D721Med (cell line): ENCODE measurements around the gene DGKI.

Source experiments
- DNase-seq: peaks from one replicate; pipeline ENCODE4 v3.0.0; 2011; ENCODE audit warnings: low spot score; ENCODE audit not compliant: insufficient read length
- FAIRE-seq: peaks from 2 replicates; lab custom pipeline; 2011; peaks lifted over from hg19 to GRCh38; lab: Jason Lieb, UNC
- CTCF ChIP-seq: IDR thresholded peaks from 2 replicates; pipeline ENCODE4 v1.5.1; 2012; ENCODE audit warnings: mild to moderate bottlenecking, control low read depth; ENCODE audit not compliant: insufficient read depth; ENCODE audit errors: missing control alignments

The DGKI gene

DNA sequence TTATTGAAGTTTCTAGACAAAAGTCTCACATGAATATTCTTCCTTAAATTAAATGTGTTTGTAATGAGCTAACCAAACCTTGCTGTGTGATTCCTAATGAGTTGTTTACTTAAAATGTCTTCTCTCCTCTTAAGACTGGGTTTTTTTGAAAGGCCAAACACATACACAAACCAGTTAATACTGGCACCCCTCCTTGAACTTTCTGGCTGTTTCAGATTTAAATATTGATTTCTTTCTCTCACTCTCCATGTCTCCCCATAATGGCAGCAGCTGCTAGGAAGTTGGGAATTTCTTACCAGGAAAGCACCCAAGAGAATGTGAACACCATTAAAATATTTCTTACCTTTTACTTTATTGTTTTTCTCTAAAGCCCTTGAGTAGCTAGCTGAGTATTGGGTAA is 491.8 kb downstream of the DGKI start:
- FAIRE-seq, result no peak
- no peak for TF ChIP-seq CTCF
- no peak for DNase-seq

DNA sequence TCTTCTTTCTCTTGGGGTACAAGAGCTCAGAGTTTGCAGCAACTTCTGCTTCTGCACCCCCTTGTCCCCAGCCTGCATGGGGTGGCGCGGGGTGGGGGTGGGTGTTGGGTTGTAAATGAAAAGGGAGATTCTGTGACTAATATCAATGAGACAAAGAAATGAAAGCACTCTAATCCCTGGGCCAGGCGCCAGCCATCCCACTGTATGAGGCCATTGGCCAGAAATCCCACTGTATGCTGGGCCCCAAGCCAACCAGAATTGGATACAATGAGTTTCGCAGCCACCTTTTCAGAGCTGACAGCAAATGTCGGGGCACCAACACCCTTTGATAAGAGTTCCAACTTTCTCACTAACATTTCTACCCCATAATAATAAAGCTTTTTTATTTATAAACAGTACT is 492.4 kb downstream of the DGKI start:
- no peak for TF ChIP-seq CTCF
- DNase-seq (no peak), FAIRE-seq (no peak)

DNA sequence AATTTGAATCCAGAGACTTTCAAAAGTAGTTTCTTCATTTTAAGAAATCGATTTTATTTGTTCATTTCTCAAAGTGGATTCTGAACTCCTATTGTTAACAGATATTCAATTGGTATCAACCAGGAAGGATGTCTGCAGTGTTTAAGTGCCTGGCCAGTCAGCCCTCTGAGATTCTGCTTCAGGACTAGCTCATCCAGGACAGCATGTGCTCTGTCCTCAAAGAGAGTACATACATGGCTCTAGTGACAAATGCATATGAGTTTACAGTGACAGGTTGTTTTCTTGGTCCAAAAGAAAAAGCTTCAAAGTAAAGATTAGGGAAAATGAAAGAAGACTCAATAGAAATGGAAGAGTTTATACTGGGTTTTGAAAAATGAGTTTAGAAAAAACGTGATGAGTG is 494.8 kb downstream of the DGKI start:
- FAIRE-seq, result no peak
- no peak for TF ChIP-seq CTCF
- DNase-seq, result no peak

- no peak for TF ChIP-seq CTCF
- FAIRE-seq, result no peak
- no peak for DNase-seq
Observed at GRCh38 chr7:137345799-137346449, 500.9 kb downstream of the DGKI start.

DNA sequence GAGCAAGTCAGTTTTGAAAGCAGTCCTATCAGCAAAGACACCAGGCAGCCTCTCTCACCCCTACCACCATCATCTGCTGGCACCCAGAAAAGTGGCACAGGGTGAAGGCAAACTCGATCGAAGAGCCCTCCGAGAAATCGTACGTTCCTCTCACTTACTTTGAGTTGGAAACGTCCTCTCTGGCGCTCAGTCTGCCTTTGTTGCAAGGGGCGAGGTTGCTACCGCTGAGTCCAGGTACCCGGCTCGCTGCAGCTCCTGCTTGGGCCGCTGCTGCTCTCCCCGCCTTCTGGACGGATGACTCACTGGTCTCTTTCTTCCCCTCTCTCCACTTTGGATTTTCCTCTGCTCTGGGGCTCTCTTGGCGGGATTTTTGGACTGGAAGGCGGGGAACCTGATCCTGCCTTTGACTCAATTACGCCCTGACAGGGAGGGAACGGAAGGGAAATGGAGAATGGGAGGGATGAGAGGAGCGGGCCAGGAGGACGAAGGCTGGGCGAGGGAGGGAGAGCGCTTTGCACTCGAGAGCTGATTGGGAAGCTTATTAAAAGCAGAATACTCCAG is 503.4 kb downstream of the DGKI start, which contains the start of gene PTN:
TSS of gene PTN (minus strand) at position 453 of the 561 bp plus-strand sequence. CDS start 88,760 bp downstream, outside the sequence.
- FAIRE-seq (no peak), DNase-seq (no peak)
- TF ChIP-seq CTCF, result no peak

- DNase-seq (no peak), FAIRE-seq (no peak)
- TF ChIP-seq CTCF, result no peak
Observed at GRCh38 chr7:137342828-137343261, 503.9 kb downstream of the DGKI start.

GRCh38 chr7:137342265-137342664 is 504.5 kb downstream of the DGKI start:
- FAIRE-seq (no peak), DNase-seq (no peak)

More at GRCh38 chr7:137342265-137342664, 504.5 kb downstream of the DGKI start:
- no peak for TF ChIP-seq CTCF
